Fibroblast of peridontal ligament (primary cell): Measurements from ENCODE around the gene HMOX2.

Experiments
- DNase-seq: peaks from one replicate; pipeline ENCODE4 v3.0.0-alpha.2; 2010; ENCODE audit errors: extremely low read depth

Gene HMOX2

DNA sequence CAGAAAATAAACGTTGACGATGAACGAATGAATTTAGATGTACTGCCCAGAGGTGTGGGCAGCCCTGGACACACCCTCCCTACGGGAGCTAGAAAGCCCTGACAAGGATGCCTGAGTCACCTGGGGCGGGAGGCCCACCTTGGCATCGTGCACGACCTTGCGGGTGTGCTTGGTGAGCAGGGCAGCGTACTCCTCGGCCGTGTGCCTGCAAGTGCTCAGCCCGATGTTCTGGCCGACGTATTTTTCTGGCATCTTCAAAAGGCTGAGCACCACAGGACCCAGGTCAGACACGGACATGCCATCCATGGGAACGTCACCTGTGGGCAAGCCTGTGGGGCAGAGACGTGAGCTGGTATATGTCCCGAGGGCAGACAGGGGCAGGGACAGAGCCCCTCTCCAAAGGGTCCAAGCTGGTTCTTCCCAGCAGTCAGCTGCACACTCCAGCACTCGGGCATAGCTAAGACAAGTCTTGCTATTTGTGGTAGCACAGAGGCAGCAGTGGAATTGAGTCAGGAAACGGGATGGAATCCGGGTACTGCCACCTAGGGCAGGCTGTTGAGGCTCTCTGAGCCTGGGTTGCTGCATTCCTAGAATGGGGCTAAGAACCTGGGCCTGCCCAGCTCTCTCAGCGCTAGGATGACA lies 12.6 kb upstream of the HMOX2 start:
- DNase-seq, result no peak

DNA sequence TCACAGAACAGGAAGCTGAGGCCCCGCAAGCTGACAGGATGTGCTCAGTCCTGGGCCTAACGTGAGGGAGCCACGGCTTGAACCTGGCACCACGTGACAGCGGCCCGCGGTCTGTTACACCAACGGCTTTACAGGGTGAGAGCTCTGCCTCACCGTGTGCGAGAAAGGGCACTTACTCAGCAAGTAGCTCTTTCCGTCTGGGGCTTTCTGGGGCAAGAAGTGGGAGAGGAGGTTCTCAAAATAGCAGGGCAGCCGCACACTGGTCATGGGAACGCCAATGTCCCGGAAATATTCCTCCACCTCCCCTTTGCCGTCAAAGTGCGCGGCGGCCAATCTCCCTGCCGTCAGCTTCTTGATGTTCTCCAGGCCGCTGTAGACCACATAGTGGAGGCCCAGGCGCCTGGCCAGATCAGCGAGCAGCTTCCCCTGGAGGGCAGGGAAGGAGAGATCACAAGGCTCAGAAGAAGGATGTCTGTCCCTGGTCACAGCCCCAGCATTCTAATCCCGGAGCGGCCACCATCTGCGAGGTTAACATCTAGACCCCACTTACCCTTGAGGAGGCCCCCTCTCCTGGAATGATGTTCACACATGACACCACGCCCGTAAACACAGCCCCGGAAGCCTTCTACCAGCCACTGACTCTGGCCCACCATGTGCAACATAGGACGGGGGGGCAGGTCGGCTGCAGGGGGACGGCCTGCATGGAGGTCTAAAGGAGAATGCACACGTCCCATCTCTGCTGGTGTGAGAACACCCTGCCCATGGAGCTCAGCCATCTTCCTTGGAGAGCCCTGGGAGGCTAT lies 10.0 kb upstream of the HMOX2 start:
- no peak for DNase-seq

DNA sequence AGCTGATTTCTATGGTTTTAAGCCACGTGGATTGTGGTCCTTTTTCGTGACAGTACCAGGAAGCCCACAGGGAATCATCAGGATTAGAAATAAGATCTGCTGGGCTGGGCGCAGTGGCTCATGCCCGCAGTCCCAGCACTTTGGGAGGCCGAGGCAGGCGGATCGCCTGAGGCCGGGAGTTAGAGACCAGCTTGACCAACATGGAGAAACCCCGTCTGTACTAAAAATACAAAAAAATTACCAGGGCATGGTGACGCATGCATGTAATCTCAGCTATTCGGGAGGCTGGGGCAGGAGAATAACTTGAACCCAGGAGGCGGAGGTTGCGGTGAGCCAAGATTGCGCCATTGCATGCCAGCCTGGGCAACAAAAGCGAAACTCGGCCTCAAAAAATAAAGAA lies 8.3 kb upstream of the HMOX2 start:
- no peak for DNase-seq

- DNase-seq, result no peak
Observed at GRCh38 chr16:4468972-4469371, 7.2 kb upstream of the HMOX2 start.

GRCh38 chr16:4471869-4472268 lies 4.3 kb upstream of the HMOX2 start:
- no peak for DNase-seq

DNA sequence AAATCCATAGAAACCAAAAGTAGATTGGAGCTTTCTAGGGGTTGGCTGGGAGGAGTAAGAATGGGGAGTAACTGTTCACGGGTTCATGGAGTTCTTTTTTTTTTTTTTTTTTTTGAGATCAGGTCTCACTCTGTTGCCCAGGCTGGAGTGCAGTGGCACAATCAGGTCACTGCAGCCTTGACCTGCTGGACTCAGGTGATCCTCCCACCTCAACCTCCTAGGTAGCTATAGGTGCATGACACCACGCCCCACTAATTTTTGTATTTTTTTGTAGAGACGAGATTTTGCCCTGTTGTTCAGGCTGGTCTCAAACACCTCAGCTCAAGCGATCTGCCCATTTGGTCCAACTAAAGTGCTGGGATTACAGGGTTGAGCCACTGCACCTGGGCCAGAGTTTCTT lies 3.3 kb upstream of the HMOX2 start:
- no peak for DNase-seq

GRCh38 chr16:4474192-4474961 lies 1.8 kb upstream of the HMOX2 start, which contains the start of gene NMRAL1:
TSS of gene NMRAL1 (minus strand) at chr16:4474625. CDS start at chr16:4474132, 493 bp downstream.
- peak; percentile 86 for DNase-seq

GRCh38 chr16:4477966-4478365 lies 1.8 kb downstream of the HMOX2 start:
- peak; percentile 47 for DNase-seq

GRCh38 chr16:4481526-4481925 lies 5.3 kb downstream of the HMOX2 start:
- no peak for DNase-seq

DNA sequence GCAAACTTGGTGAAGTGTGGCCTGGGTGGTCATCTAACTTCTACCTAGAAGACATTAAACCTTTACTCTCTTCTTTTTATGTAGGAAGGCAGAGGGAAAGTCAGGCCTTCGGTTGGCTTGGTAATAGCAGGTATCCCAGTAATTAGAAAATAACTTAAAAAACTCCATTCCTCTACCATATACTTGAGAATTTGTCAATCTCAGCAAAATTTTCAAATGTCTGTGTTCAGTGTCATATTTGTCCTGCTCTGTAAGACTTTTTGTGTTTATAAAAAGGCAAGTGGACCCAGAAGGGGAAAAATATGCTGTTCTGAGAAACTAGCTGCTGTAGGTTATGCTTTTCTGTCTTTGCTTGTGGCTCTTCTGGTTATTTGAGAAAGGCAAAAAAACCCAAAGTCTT lies 5.8 kb downstream of the HMOX2 start:
- no peak for DNase-seq

- DNase-seq, result no peak
Observed at GRCh38 chr16:4486126-4486893, 10.1 kb downstream of the HMOX2 start.

DNA sequence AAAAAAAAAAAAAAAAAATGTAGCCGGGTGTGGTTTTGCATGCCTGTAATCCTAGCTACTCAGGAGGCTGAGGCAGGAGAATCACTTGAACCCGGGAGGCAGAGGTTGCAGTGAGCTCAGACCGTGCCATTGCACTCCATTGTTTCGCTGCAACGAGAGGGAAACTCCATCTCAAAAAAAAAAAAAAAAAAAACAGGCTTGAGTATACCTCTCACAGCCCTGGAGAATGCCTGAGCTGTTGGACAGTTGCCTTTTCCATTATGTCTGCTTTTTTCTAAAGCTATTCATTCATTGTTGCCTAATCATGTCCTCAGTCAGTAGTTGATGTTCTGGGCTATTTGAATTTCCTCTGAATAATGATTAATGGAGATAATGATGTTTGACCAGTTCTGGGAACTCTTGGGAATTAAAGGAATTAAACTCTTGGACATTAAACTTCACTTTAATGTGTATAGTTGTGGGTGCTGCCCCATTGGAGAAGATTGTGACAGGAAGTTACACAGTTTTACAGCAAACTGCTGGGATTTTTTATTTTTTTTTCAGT lies 11.8 kb downstream of the HMOX2 start:
- peak; percentile 51 for DNase-seq

DNA sequence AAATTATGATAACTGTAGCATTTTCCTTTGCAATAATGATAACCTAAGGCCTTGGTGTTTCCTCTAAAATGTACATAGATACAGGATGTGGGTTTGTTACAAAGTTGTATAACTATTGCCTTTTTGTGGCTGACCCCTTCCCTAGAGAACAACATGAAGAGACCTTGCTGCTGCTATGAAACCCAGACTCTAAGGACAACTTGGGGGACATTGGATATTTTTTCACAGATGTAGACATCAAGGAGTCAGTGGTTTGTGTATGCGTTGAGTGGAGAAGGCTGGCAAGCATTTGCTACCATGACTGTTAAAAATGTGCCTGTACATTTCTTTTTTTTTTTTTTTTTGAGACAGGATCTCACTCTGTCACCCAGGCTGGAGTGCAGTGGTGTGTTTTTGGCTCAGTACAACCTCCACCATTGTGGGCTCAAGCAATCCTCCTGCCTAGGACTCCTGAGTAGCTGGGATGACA lies 12.3 kb downstream of the HMOX2 start:
- DNase-seq, result no peak

DNA sequence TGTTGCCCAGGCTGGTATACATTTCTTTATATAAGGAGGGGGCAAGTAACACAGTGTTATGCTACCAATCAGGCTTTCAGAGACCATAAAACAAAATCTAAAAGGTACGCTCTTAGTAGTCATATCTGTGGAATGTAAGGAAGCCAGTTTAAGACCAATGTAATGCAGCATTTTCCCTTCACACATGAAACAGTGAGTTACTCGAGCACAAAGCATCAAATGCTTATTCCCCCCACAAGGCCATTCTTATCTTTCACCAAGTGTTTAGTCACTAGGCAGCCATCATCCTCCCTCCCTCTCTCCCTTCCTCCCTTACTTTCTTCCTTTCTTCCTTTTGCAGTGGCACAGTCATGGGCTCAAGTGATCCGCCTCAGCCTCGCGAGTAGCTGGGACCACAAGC lies 12.8 kb downstream of the HMOX2 start:
- peak; percentile 63 for DNase-seq

DNA sequence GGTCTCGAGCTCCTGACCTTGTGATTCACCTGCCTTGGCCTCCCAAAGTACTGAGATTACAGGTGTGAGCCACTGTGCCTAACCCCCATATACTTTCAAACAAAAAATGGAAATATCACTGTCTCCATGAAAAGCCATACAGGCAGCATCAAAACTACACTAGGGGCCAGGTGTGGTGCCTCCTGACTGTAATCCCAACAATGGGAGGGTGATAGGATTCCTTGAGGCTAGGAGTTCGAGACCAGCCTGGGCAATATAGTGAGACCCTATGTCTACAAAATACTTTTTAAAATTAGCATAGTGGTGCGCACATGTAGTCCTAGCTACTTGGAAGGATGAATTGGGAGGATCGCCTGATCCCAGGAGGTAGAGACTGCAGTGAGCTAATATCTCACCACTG lies 15.7 kb downstream of the HMOX2 start:
- no peak for DNase-seq

GRCh38 chr16:4494746-4495490 lies 18.7 kb downstream of the HMOX2 start:
- peak; percentile 75 for DNase-seq

GRCh38 chr16:4495766-4496165 lies 19.6 kb downstream of the HMOX2 start:
- DNase-seq, result no peak

- DNase-seq, result peak; percentile 55
Observed at GRCh38 chr16:4496305-4496704, 20.1 kb downstream of the HMOX2 start.

GRCh38 chr16:4498546-4499195 lies 22.5 kb downstream of the HMOX2 start:
- no peak for DNase-seq

GRCh38 chr16:4499196-4499555 lies 23.0 kb downstream of the HMOX2 start:
- no peak for DNase-seq
